22Rv1 (cell line): ENCODE results near the gene DLG1.

Experiments
- H3K27ac ChIP-seq: fragments of 450-650 bp; 2 replicates; pipeline ENCODE4 v1.5.1; 2017
- ZFX ChIP-seq: fragments of 450-650 bp; IDR thresholded peaks from 2 replicates; pipeline ENCODE4 v1.6.1; 2017; ENCODE audit warnings: antibody characterized with exemption, borderline replicate concordance
- TF ChIP-seq, protein P1 (sequence below): fragments of 450-650 bp; IDR thresholded peaks from 2 replicates; pipeline ENCODE4 v1.5.1; 2017; ENCODE audit warnings: mild to moderate bottlenecking

The DLG1 gene

DNA sequence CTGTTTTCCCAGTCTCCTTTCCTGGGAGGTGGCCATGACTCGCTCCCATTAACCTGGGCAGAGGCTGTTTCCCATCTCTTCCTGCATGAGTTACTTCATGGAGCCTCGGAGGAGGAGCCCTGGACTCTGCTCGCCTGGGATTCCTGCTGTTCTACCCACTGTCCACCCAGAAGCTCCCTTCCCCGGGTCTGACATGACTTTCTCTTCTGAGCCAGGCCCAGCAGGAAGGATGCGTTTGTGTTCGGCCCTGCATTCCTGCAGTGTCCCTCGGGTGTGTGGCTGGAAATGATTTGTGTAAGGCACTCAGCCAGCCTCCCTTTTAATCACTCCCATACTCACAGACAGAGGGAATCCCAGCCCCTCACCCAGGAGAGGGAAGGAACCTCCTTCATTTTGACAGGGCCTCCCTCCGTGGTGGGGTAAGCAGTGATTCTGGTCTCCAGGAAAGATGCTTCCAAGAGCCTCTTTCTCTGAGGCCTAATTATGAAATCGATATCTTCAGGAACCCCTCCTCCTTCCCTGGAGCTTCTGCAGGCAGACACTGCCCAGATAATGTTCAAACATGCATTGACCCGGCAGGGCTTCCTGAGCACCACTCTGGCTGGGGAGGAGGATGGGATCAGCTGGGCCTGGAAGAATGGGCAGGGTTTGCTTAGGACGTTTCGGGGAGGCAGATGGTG lies 41.6 kb upstream of the DLG1 start:
- H3K27ac ChIP-seq: no peak overlapping the region
- TF ChIP-seq ZFX: no peak
- TF ChIP-seq, protein P1, sequence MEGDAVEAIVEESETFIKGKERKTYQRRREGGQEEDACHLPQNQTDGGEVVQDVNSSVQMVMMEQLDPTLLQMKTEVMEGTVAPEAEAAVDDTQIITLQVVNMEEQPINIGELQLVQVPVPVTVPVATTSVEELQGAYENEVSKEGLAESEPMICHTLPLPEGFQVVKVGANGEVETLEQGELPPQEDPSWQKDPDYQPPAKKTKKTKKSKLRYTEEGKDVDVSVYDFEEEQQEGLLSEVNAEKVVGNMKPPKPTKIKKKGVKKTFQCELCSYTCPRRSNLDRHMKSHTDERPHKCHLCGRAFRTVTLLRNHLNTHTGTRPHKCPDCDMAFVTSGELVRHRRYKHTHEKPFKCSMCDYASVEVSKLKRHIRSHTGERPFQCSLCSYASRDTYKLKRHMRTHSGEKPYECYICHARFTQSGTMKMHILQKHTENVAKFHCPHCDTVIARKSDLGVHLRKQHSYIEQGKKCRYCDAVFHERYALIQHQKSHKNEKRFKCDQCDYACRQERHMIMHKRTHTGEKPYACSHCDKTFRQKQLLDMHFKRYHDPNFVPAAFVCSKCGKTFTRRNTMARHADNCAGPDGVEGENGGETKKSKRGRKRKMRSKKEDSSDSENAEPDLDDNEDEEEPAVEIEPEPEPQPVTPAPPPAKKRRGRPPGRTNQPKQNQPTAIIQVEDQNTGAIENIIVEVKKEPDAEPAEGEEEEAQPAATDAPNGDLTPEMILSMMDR: no peak

DNA sequence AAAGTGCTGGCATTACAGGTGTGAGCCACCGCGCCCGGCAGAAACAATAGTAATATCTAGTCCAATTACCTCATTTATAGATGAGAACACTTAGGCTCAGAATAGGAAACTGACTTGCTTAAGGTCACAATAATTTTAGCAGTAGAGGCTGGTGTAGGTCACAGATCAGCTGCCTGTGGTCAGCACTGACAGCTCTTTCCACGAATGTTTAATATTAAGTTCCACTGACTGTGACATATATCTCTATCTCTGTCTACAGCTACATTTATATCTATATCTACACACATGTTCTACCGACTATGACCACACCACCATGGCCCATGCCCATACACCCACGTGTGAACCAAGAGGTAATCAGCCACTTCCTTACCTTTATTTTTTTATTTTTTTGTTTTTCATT lies 40.2 kb upstream of the DLG1 start:
- TF ChIP-seq, protein P1: no peak
- TF ChIP-seq ZFX: no peak
- H3K27ac ChIP-seq: no peak overlapping the region

DNA sequence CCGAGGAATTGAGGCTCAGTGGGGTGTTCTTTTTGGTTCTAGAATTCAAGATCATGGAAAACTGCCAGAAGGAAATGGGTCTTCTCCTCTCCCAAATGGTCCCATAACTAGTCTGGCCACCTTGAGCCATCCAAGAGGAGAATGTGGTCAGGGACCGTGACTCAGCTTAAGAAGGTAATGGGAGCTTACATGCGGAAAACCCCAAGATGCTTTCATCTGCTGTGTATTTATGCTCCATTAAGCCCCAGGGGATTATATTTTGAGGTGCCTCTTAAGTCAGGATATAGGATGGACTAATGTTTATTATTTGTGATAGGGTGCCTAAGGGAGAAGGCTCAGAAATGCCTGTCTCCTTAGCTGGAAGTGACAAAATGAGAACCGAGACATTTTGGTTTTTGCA lies 39.2 kb upstream of the DLG1 start:
- TF ChIP-seq, protein P1: no peak
- TF ChIP-seq ZFX: no peak
- no peak overlapping the region for H3K27ac ChIP-seq

DNA sequence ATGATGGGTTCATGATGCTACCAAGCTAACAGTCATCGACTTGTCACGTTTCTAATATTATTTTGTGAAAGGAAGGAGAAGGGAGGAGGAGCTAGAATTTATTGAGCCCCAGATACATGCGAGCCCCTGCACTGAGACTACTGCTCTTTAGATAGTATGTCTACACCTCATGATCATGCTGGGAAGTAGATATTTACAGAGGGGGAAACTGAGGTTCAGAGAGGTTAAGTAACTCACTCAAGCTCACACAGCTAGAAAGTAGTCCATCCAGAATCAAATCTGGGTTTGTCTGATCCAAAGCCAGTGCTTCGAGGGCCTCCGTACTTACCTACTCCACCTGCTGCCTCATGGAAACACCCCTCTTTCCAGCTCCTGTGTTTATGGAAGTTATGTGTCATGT lies 38.8 kb upstream of the DLG1 start:
- TF ChIP-seq ZFX: no peak
- TF ChIP-seq, protein P1: no peak
- H3K27ac ChIP-seq: no peak overlapping the region

DNA sequence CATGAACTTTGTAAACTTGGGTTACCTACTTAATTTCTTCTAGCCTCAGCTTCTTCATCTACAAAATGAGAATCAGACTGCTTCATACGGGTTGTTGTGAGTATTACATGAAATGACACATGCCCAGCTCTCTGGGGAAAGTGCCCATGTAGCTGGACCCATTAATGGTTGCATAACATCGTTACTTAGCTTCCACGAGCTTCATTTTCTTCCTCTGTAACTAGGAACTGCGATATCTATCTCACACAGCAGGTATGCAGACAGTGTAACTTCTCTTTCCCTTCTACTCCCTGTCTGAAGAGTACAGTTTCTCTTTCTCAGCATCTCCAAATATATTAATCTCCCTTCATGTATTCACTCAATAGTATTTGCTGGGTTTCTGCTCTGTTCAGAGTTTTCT lies 37.9 kb upstream of the DLG1 start:
- TF ChIP-seq ZFX: no peak
- TF ChIP-seq, protein P1: no peak

DNA sequence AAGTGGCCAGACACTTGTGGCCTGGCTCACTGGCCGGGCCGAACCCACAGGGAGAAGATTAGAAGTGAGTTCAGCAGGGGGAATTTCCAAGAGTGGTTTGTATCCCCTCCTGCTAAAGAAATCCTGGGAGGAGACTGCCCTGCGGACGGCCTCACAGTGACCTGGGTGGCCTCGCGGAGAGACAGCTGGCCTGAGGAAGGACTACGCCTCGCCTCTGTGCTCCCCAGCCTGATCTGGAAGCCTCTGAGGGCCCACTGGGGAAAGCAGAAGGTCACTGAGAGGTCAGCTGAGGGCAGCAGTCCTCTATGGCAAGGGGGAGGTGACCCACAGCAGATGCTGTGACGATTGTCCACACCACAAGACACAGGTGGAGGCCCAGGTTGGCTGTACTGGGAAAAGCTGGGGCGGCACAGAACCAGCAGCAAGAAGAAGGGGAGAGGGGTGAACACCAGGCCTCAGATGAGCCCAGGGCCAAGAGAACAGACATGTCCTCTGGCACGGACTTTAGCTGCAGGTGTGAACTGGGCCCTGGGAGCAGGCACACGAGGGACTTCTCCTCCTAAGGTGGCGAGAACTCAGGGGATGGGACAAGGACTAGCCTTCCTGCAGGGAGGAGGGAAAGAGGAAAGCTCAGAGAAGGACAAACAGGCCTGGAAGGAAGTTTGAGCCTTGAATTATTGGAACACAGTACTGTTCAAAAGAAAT lies 37.2 kb upstream of the DLG1 start:
- no peak overlapping the region for H3K27ac ChIP-seq
- no peak for TF ChIP-seq ZFX
- TF ChIP-seq, protein P1: no peak

More for the DNA sequence above, 37.9 kb upstream of the DLG1 start:
- H3K27ac ChIP-seq: no peak overlapping the region

DNA sequence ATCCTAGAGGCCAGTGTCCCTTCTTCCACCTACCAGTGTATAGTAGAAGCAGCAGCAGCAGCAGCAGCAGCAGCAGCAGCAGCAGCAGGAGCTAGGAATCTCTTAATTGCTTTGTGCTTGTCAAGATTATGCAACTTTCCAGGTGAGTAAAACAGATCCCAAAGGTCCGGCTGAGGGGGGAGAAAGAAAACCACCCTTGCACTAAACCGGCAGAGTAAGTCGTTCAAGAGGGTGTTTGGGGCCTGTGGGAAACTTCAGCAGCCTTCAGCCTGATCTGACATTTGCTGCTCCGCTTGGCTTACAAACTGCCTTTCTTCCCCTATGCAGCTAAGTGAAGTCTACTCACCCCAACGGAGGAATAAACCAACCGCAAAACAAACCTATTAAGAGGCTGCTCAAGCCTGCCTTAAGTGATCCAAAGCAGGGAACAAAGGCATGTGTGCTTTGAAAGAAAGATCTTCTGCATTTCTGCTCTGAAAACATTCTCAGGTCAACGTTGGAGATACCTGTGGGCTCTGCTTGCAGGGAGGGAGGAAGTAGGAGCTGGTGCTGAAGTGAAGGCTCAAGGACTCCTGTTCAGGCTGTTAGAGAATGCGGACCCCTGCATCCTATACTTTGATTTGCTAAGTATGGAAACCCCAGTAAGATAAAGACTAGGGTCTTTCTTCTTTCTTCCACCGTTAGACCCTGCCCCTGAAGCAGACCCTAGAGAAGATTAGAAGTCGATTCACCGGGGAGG lies 35.7 kb upstream of the DLG1 start:
- no peak for TF ChIP-seq ZFX
- TF ChIP-seq, protein P1: no peak
- H3K27ac ChIP-seq: no peak overlapping the region
